Parathyroid adenoma (tissue), 2 donors: ENCODE measurements around the gene PTPRZ1.

Experiments
- H2AFZ ChIP-seq: fragments of 300-600 bp; sonication (generic); one replicate; pipeline ENCODE4 v1.7.0; 2017; ENCODE audit warnings: antibody characterized with exemption, mild to moderate bottlenecking
- H3K27ac ChIP-seq: fragments of 300-600 bp; sonication (generic); one replicate; pipeline ENCODE4 v1.7.0; 2017
- H3K27me3 ChIP-seq: fragments of 300-600 bp; sonication (generic); one replicate; pipeline ENCODE4 v1.7.0; 2017; ENCODE audit warnings: low read length; ENCODE audit not compliant: control insufficient read depth, insufficient read depth
- H3K36me3 ChIP-seq: fragments of 300-600 bp; sonication (generic); one replicate; pipeline ENCODE4 v1.7.0; 2017; ENCODE audit warnings: low read length; ENCODE audit not compliant: control insufficient read depth, insufficient read depth
- H3K4me1 ChIP-seq: fragments of 300-600 bp; sonication (generic); one replicate; pipeline ENCODE4 v1.7.0; 2017; ENCODE audit warnings: control low read depth
- H3K4me2 ChIP-seq: fragments of 300-600 bp; sonication (generic); one replicate; pipeline ENCODE4 v1.7.0; 2017; ENCODE audit warnings: low read length
- H3K4me3 ChIP-seq: fragments of 300-600 bp; sonication (generic); one replicate; pipeline ENCODE4 v1.7.0; 2017; ENCODE audit warnings: low read depth, low read length
- H3K79me2 ChIP-seq: fragments of 300-600 bp; sonication (generic); one replicate; pipeline ENCODE4 v1.7.0; 2017; ENCODE audit warnings: control low read depth
- H3K9ac ChIP-seq: fragments of 300-600 bp; sonication (generic); one replicate; pipeline ENCODE4 v1.7.0; 2017; ENCODE audit warnings: mild to moderate bottlenecking
- H3K9me3 ChIP-seq: fragments of 300-600 bp; sonication (generic); one replicate; pipeline ENCODE4 v1.7.0; 2017; ENCODE audit warnings: low read length; ENCODE audit not compliant: control insufficient read depth
- TF ChIP-seq, protein P1 (sequence below): fragments of 300-600 bp; sonication (generic); IDR thresholded peaks from one replicate; pipeline ENCODE4 v1.7.0; 2017; ENCODE audit warnings: antibody characterized with exemption, mild to moderate bottlenecking
- donor health status: primary hyperparathyroidism.

The PTPRZ1 gene

DNA sequence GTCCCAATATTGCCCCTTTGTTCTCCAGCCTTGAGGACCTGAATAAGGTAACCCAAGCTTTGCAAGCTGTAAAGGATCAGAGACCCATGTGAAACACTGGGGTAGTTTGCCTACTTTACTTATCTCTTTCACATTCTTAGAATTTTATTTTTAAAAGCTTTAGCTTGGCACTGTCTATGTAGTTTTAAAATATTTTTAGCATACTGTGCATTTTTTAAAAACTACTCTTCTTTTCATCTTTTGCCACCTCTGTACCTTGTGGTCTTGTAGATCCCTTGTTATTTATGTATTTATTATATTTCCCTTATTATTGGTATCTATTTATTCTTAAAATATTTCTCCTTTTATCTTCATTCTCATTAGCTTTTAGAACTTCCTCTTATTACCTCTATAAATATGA lies 12.0 kb upstream of the PTPRZ1 start:
- TF ChIP-seq, protein P1, sequence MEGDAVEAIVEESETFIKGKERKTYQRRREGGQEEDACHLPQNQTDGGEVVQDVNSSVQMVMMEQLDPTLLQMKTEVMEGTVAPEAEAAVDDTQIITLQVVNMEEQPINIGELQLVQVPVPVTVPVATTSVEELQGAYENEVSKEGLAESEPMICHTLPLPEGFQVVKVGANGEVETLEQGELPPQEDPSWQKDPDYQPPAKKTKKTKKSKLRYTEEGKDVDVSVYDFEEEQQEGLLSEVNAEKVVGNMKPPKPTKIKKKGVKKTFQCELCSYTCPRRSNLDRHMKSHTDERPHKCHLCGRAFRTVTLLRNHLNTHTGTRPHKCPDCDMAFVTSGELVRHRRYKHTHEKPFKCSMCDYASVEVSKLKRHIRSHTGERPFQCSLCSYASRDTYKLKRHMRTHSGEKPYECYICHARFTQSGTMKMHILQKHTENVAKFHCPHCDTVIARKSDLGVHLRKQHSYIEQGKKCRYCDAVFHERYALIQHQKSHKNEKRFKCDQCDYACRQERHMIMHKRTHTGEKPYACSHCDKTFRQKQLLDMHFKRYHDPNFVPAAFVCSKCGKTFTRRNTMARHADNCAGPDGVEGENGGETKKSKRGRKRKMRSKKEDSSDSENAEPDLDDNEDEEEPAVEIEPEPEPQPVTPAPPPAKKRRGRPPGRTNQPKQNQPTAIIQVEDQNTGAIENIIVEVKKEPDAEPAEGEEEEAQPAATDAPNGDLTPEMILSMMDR, result no peak
- Histone ChIP-seq H3K4me3 (no peak overlapping the region), H3K36me3 (no peaks in the 10 kb centered on the region), H3K4me1 (no peaks in the 10 kb centered on the region), H3K79me2 (no peaks in the 10 kb centered on the region), H3K27ac (no peak overlapping the region), H2AFZ (no peak overlapping the region), H3K4me2 (no peak overlapping the region), H3K9ac (no peak overlapping the region), H3K27me3 (no peaks in the 10 kb centered on the region), H3K9me3 (no peaks in the 10 kb centered on the region)

DNA sequence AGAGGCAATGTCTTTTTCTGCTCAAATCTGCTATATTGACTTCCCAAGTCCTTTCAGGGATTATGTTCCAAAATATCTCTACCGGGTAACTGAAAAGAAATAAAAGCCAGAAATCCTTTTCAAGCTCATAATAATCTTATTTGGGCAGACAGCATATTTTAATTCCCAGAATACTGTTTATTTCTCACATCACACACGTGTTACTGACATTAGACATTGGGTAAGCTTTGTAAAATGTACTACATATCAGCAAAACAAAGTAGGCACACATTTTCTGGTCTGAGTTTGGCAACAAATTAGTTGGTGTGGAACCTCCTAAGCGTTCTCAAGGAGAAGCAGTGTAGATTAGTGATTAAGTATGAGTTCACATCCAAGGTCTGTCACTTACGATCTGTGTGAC lies 10.4 kb upstream of the PTPRZ1 start:
- Histone ChIP-seq H3K27ac (no peak overlapping the region), H3K4me1 (no peaks in the 10 kb centered on the region), H3K4me3 (no peak overlapping the region), H3K79me2 (no peaks in the 10 kb centered on the region), H3K27me3 (no peaks in the 10 kb centered on the region), H3K4me2 (no peak overlapping the region), H3K9ac (no peak overlapping the region), H2AFZ (no peak overlapping the region), H3K9me3 (no peaks in the 10 kb centered on the region), H3K36me3 (no peaks in the 10 kb centered on the region)
- TF ChIP-seq, protein P1, result no peak

DNA sequence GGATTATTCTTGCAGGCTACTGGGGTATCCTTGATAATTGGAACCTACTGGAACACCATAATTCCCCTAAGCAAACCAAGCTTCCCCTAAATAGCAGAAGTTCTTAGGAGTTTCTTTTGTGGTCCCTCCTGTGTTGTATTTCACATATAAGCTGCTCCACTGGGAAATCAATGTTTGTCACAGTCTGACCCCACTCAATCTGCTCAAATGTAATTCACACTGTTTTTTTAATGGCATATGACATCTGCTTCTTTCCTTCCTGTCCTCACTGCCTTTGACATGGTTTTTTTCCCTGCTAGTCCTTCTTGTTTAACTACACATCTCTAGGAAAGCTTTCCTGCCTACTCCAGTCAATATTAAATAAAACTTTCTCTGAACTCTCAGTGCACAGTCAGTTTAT lies 1.8 kb upstream of the PTPRZ1 start:
- Histone ChIP-seq H3K4me3 (no peak overlapping the region), H3K27me3 (no peaks in the 10 kb centered on the region), H2AFZ (no peak overlapping the region), H3K9ac (no peak overlapping the region), H3K9me3 (no peaks in the 10 kb centered on the region), H3K36me3 (no peaks in the 10 kb centered on the region), H3K4me2 (no peak overlapping the region), H3K79me2 (no peaks in the 10 kb centered on the region), H3K27ac (no peak overlapping the region), H3K4me1 (no peaks in the 10 kb centered on the region)
- TF ChIP-seq, protein P1, result no peak

DNA sequence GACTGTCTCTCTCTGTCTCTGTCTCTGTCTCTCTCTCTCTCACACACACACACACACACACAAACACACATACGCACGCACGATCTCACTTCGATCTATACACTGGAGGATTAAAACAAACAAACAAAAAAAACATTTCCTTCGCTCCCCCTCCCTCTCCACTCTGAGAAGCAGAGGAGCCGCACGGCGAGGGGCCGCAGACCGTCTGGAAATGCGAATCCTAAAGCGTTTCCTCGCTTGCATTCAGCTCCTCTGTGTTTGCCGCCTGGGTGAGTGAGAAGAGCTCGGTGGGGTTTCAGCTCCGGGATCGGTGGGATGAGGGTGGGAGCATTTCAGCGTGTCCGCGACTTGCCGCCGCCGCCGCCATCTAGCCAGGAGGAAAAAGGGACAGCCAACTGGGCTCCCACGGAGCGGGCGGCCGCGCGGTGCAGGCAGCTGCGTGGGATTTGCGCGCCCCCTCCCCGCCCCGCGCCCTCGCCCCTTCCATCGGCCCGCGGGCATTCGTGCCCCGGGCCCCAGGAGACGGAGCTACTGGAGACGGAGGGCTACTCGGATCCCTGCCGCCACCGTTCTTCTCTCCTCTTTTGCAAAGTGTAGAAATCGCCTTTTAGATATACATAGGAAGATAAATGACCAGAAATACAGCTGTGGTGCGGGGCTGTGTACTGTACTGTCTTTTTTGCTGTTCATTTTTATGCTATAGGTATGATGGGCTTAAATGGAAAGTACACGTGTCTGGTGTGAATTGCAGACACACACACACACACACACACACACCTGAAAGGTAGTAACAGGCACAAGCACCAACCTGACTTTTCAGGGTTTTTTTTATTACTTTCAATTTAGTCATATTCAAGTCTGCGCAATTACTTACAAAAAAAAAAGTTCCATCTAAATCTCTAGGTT lies 581 bp downstream of the PTPRZ1 start:
- Histone ChIP-seq H3K4me3 (peak overlapping the region; percentile 53), H2AFZ (peak overlapping the region; percentile 31), H3K9ac (no peak overlapping the region), H3K27me3 (no peaks in the 10 kb centered on the region), H3K4me2 (peak overlapping the region; percentile 76), H3K27ac (no peak overlapping the region), H3K4me1 (no peaks in the 10 kb centered on the region), H3K36me3 (no peaks in the 10 kb centered on the region), H3K9me3 (no peaks in the 10 kb centered on the region), H3K79me2 (no peaks in the 10 kb centered on the region)
- TF ChIP-seq, protein P1, result no peak

DNA sequence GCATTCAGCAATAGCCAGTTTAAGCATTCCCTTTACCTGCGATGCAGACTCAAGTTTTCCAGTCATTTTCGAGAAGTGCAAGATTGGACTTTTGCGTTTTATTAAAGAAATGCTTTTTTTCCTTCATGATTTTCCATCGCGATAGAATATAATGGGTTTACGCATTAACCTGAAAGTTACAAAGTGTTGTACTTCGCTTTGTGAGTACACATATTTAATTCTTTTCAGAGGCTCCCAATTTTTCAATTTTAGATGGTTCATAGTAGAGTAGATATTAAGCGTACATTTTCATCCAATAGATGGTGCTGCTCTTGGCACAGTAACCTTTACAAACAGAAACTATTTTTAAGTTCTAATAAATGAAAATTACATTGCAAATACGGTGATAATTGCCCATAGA lies 1.3 kb downstream of the PTPRZ1 start:
- Histone ChIP-seq H3K9ac (no peak overlapping the region), H3K36me3 (no peaks in the 10 kb centered on the region), H2AFZ (no peak overlapping the region), H3K4me3 (peak overlapping the region; percentile 53), H3K9me3 (no peaks in the 10 kb centered on the region), H3K79me2 (no peaks in the 10 kb centered on the region), H3K4me1 (no peaks in the 10 kb centered on the region), H3K27me3 (no peaks in the 10 kb centered on the region), H3K27ac (no peak overlapping the region), H3K4me2 (peak overlapping the region; percentile 76)
- TF ChIP-seq, protein P1, result no peak
